ACC112 (cell line): Measurements from ENCODE around the gene OSBP2.

ENCODE experiments used
- H2AFZ ChIP-seq: fragments of 200-600 bp; sonication (generic); one replicate; pipeline ENCODE4 v1.6.0; 2017; ENCODE audit warnings: antibody characterized with exemption, low read length; ENCODE audit not compliant: unreplicated experiment
- H3K27ac ChIP-seq: fragments of 200-600 bp; sonication (generic); 2 replicates; pipeline ENCODE4 v1.5.1; 2014; ENCODE audit warnings: low read depth, mild to moderate bottlenecking, antibody characterized with exemption, low read length, moderate library complexity
- H3K27me3 ChIP-seq: fragments of 200-600 bp; sonication (generic); 2 replicates; pipeline ENCODE4 v1.6.1; 2014; ENCODE audit warnings: mild to moderate bottlenecking, antibody characterized with exemption, low read length, moderate library complexity, mixed read lengths; ENCODE audit not compliant: insufficient read depth
- H3K36me3 ChIP-seq: fragments of 200-600 bp; sonication (generic); 2 replicates; pipeline ENCODE4 v1.6.1; 2016; ENCODE audit warnings: mild to moderate bottlenecking, antibody characterized with exemption, low read length, moderate library complexity, mixed read lengths; ENCODE audit not compliant: insufficient read depth
- H3K4me1 ChIP-seq: fragments of 200-600 bp; sonication (generic); one replicate; pipeline ENCODE4 v1.6.1; 2016; ENCODE audit warnings: low read length, mixed read lengths; ENCODE audit not compliant: insufficient read depth, unreplicated experiment, control insufficient read depth
- H3K4me3 ChIP-seq: fragments of 200-600 bp; sonication (generic); 2 replicates; pipeline ENCODE4 v1.5.1; 2014; ENCODE audit warnings: mild to moderate bottlenecking, low read depth, low read length
- H3K79me2 ChIP-seq: fragments of 200-600 bp; sonication (generic); one replicate; pipeline ENCODE4 v1.6.0; 2016; ENCODE audit warnings: low read length; ENCODE audit not compliant: control insufficient read depth, unreplicated experiment, insufficient read depth

OSBP2 gene

DNA sequence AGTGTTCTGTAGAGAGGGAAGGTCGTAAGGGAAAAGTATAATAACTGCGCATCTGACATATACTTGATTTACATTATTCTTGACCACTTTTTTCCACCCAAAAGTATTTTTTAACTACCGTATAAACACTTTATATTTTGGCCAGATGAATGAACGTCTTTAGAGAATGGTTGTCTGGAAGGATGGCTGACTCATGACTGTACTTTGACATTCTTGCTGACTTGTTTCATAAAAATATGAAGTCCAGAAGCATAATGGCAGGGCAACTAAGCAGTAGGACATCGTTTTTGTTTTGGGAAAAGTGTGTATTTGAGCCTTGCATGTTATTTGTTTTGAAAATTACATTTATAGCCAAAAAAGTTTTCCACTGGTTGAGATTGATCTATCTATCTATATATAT, 110.0 kb downstream of the OSBP2 start:
- Histone ChIP-seq H2AFZ (no peak overlapping the region), H3K4me3 (no peak overlapping the region), H3K79me2 (no peaks in the 10 kb centered on the region), H3K27me3 (peaks cover 17% of the 10 kb centered on the region), H3K4me1 (peaks cover 14% of the 10 kb centered on the region), H3K36me3 (no peaks in the 10 kb centered on the region), H3K27ac (no peak overlapping the region)

DNA sequence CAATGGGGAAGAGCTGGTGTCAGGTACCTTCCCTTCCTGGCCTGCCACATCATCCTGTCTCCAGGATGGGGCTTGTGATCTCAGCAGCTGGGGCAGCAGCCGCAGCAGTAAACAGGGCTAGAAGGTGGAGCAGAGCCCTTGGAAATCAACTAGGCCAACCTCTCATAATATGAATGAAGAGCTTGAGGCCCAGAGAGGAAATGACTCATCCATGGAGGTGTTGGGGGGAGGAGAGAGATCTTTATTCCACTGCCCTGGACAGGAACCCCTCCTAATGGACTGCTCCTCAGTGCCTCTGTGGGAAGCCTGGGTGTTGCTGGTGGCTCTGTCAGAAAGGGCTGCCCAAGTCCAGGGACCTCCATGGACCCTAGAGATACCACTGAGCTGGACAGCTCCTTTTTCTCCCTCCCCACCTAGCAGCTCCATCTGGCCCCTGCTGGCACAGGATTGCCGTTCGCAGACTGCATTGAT, 111.8 kb downstream of the OSBP2 start:
- Histone ChIP-seq H3K27ac (no peak overlapping the region), H3K79me2 (no peaks in the 10 kb centered on the region), H3K4me3 (no peak overlapping the region), H2AFZ (no peak overlapping the region), H3K4me1 (peaks cover 19% of the 10 kb centered on the region), H3K36me3 (no peaks in the 10 kb centered on the region), H3K27me3 (peaks cover 7% of the 10 kb centered on the region)

DNA sequence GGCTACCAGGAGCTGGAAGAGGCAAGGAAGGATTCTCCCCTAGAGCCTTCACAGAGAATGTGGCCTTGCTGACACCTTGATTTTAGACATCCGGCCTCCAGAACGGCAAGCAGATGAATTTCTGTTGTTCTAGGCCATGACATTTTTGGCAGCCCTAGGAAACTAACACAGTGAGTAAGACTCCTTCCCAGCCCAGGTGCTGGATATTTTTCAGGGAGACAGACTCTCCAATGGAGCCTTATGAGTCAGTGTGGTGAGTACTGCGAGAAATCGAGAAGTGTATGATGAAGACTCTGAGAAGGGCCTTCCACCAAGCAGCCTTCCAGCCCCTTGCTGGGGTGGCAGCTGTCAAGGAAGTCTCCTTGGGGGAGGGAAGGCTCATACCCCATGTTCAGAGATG, 114.4 kb downstream of the OSBP2 start:
- Histone ChIP-seq H2AFZ (no peak overlapping the region), H3K27me3 (no peaks in the 10 kb centered on the region), H3K4me3 (no peak overlapping the region), H3K4me1 (peaks cover 19% of the 10 kb centered on the region), H3K27ac (no peak overlapping the region), H3K36me3 (no peaks in the 10 kb centered on the region), H3K79me2 (no peaks in the 10 kb centered on the region)

GRCh38 chr22:30810105-30810504, 115.4 kb downstream of the OSBP2 start:
- H3K27ac ChIP-seq = no peak overlapping the region
- no peaks in the 10 kb centered on the region for H3K27me3 ChIP-seq
- H3K4me3 ChIP-seq = no peak overlapping the region
- H2AFZ ChIP-seq = no peak overlapping the region
- H3K4me1 ChIP-seq = peaks cover 19% of the 10 kb centered on the region
- no peaks in the 10 kb centered on the region for H3K79me2 ChIP-seq
- no peaks in the 10 kb centered on the region for H3K36me3 ChIP-seq

DNA sequence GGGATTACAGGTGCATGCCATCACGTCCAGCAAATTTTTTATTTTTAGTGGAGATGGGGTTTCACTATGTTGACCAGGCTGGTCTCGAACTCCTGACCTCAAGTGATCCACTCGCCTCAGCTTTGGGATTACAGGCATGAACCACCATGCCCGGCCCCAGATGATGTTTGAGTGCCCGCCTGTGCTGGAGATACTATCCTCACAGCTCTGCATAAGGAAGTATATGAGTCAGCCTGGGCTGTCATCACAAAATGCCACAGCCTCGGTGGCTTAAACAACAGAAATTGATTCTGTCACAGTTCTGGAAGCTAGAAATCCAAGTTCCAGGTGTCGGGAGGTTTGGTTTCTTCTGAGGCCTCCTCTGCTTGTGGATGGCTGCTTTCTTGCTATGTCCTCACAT, 119.3 kb downstream of the OSBP2 start:
- Histone ChIP-seq H3K27ac (no peak overlapping the region), H3K79me2 (no peaks in the 10 kb centered on the region), H3K4me1 (peaks cover 5% of the 10 kb centered on the region), H3K36me3 (no peaks in the 10 kb centered on the region), H3K4me3 (no peak overlapping the region), H2AFZ (no peak overlapping the region), H3K27me3 (no peaks in the 10 kb centered on the region)

DNA sequence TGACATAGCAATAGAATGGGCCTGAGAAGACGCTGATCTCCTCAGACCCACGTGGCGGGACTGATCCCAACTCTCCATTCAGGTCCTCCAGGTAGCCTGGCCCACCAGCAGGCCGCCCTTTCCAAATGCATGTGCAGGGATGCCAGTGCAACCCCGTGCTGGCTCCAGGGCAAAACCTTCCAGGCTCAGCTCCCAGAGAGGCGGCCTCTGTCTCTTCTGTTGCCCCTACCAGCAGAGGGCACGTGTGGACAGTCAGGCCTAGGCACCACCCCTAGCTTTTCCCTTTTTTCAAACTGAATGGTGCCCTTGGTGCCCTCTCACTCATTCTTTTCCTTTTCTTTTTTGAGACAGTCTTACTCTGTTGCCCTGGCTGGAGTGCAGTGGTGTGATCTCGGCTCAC, 121.7 kb downstream of the OSBP2 start:
- Histone ChIP-seq H3K36me3 (no peaks in the 10 kb centered on the region), H3K79me2 (no peaks in the 10 kb centered on the region), H3K27me3 (no peaks in the 10 kb centered on the region), H2AFZ (no peak overlapping the region), H3K4me1 (no peaks in the 10 kb centered on the region), H3K27ac (no peak overlapping the region), H3K4me3 (no peak overlapping the region)

DNA sequence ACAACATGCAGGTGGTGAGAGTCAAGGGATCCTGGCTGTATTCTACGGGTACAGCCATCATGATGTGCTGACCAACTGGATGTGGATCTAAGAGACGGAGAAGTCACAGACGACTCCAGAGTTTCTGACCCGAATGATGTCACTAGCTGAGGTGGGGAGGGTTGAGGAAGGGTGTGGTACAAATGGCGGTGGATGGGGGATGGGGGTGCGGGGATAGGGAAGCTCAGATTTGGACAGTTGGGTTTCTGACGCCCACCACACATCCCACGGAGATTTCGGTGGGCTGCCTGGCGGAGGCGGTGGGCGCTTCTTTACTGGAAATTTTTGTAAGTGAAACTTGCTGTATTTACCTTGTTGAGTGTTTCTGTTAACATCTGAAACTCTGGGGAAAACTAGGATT, 126.7 kb downstream of the OSBP2 start:
- no peaks in the 10 kb centered on the region for H3K79me2 ChIP-seq
- no peaks in the 10 kb centered on the region for H3K36me3 ChIP-seq
- H3K27ac ChIP-seq = no peak overlapping the region
- H3K4me1 ChIP-seq = no peaks in the 10 kb centered on the region
- no peak overlapping the region for H3K4me3 ChIP-seq
- H3K27me3 ChIP-seq = peaks cover 4% of the 10 kb centered on the region; the same call in 1 of the 2 replicates
- no peak overlapping the region for H2AFZ ChIP-seq

GRCh38 chr22:30821863-30822215, 127.2 kb downstream of the OSBP2 start:
- Histone ChIP-seq H2AFZ (no peak overlapping the region), H3K27me3 (peaks cover 4% of the 10 kb centered on the region; the same call in 1 of the 2 replicates), H3K4me1 (no peaks in the 10 kb centered on the region), H3K27ac (no peak overlapping the region), H3K4me3 (peak overlapping the region; percentile 72), H3K79me2 (no peaks in the 10 kb centered on the region), H3K36me3 (no peaks in the 10 kb centered on the region)

DNA sequence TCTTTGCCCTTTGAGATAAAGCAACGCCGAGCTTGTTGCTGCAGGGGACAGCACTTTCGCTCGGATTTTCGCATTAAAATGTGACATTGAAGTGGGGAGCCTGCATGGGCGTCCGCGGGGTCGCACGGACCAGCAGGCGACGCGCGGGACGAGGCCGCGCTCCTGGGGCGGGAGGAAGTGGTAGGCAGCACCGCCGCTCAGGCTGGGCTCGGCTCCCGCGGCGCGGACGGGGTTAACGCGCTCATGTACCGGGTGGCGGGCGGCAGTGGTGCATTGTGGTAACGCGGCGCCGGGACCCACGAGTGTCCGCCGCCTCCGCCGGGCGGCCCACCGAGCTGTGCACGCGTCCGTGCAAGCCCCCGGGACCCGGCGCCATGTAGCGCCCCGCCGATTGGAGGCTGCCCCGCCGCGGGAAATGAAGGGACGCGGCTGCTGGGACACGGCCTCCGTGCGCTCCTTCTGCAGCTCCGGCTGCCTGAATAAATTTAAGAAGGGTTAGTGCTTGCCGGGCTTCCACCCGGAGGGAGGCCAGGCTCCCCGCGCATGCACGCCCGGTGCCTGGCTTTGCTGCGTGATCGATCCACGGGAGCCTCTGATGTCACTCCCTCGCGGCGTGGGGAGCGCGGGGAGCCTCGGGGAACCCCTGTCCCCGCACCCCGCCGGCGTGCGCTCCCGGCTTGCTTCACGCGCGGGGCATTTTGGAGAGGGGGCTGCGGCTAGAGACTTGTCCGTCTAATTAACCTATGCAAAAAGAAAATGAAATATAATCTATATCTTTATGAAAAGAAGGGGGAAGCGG, 127.7 kb downstream of the OSBP2 start:
- Histone ChIP-seq H3K79me2 (no peaks in the 10 kb centered on the region), H3K27me3 (peaks cover 4% of the 10 kb centered on the region; the same call in 1 of the 2 replicates), H3K36me3 (no peaks in the 10 kb centered on the region), H3K27ac (no peak overlapping the region), H3K4me1 (no peaks in the 10 kb centered on the region), H2AFZ (peak overlapping the region; percentile 38), H3K4me3 (peak overlapping the region; percentile 72)

DNA sequence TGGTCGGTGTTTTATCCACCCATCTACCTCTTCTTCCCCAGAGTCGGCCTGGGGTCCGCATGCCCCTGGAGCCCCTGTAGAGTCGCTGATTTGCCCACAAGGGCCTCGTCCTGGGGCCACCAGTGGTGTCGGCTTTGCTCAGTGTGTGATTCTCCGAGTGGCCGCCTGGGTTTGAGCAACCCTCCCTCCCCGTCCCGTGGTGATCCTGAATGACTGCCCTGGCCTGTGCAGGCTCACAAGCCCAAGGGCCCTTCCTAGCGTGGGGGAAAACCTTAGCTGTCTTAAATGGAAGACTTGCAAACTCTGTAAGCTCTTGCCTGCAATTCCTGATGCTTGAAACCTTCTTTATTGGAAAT, 128.3 kb downstream of the OSBP2 start:
- Histone ChIP-seq H3K36me3 (no peaks in the 10 kb centered on the region), H3K27ac (no peak overlapping the region), H3K4me3 (peak overlapping the region; percentile 72), H3K4me1 (no peaks in the 10 kb centered on the region), H3K79me2 (no peaks in the 10 kb centered on the region), H2AFZ (peak overlapping the region; percentile 38), H3K27me3 (peaks cover 4% of the 10 kb centered on the region; the same call in 1 of the 2 replicates)

GRCh38 chr22:30824096-30824495, 129.4 kb downstream of the OSBP2 start:
- no peak overlapping the region for H3K27ac ChIP-seq
- H3K36me3 ChIP-seq = no peaks in the 10 kb centered on the region
- H3K79me2 ChIP-seq = no peaks in the 10 kb centered on the region
- H3K4me1 ChIP-seq = no peaks in the 10 kb centered on the region
- H2AFZ ChIP-seq = no peak overlapping the region
- H3K27me3 ChIP-seq = peaks cover 4% of the 10 kb centered on the region; the same call in 1 of the 2 replicates
- H3K4me3 ChIP-seq = no peak overlapping the region
